ENCODE results near the gene NR6A1.

The NR6A1 gene

GRCh38 chr9:124771021-124771866, at the start of gene NR6A1:
NR6A1 (minus strand) TSS chr9:124771311.
- ATAC-seq = peak; percentile 91 to 92

- peak in 1 of 2 donors; percentile 78 for ATAC-seq
Observed at GRCh38 chr9:124818431-124819281, 47.5 kb upstream of the NR6A1 start.

GRCh38 chr9:124815601-124816000, 44.5 kb upstream of the NR6A1 start:
- no peak for ATAC-seq

- no peak for ATAC-seq
Observed at GRCh38 chr9:124814164-124814535, 43.0 kb upstream of the NR6A1 start.

GRCh38 chr9:124813501-124814163, 42.5 kb upstream of the NR6A1 start:
- no peak for ATAC-seq

- no peak for ATAC-seq
Observed at GRCh38 chr9:124813041-124813440, 41.9 kb upstream of the NR6A1 start.

- ATAC-seq = no peak
Observed at GRCh38 chr9:124812441-124812876, 41.3 kb upstream of the NR6A1 start.

GRCh38 chr9:124810663-124811355, 39.7 kb upstream of the NR6A1 start:
- no peak for ATAC-seq

- ATAC-seq = no peak
Observed at GRCh38 chr9:124809741-124810500, 38.8 kb upstream of the NR6A1 start.

GRCh38 chr9:124809211-124809610, 38.1 kb upstream of the NR6A1 start:
- ATAC-seq = no peak

GRCh38 chr9:124808246-124808956, 37.3 kb upstream of the NR6A1 start:
- ATAC-seq = no peak

GRCh38 chr9:124805186-124805585, 34.1 kb upstream of the NR6A1 start:
- ATAC-seq = no peak

- no peak for ATAC-seq
Observed at GRCh38 chr9:124803911-124804310, 32.8 kb upstream of the NR6A1 start.

- no peak for ATAC-seq
Observed at GRCh38 chr9:124802426-124802825, 31.3 kb upstream of the NR6A1 start.

GRCh38 chr9:124801356-124801755, 30.2 kb upstream of the NR6A1 start:
- ATAC-seq = no peak

GRCh38 chr9:124800306-124801259, 29.5 kb upstream of the NR6A1 start:
- no peak for ATAC-seq

GRCh38 chr9:124799274-124800006, 28.3 kb upstream of the NR6A1 start:
- no peak for ATAC-seq

GRCh38 chr9:124797343-124798103, 26.4 kb upstream of the NR6A1 start:
- ATAC-seq = no peak

Measured in activated CD4-positive, CD25-positive, alpha-beta regulatory T cell treated with anti-CD3 and anti-CD28 coated beads, Interleukin-2, amount 50 U/mL, for 24 hours (primary cell).